GM23338 (cell line): ENCODE data around the gene FYN.

Experiments used
- CREB1 ChIP-seq: fragments of 250-450 bp; sonication (Bioruptor Pico); IDR thresholded peaks from 2 replicates; pipeline ENCODE4 v1.5.0; 2020; ENCODE audit warnings: low read depth, mild to moderate bottlenecking, moderate library complexity
- CTCF ChIP-seq, 2 experiments: fragments of 200-600 bp in 1 of 2; sonication (generic) in 1 of 2; conservative IDR thresholded peaks; 2 replicates each; pipeline versions ENCODE4 v1.5.1 to v1.6.1; 2016 to 2017; ENCODE audit warnings: antibody characterized with exemption in 2 of 2, low read depth in 2 of 2, mild to moderate bottlenecking in 2 of 2, moderate library complexity in 1 of 2
- EZH2 ChIP-seq: fragments of 200-600 bp; sonication (generic); IDR thresholded peaks from one replicate; pipeline ENCODE4 v1.8.0; 2017; ENCODE audit warnings: antibody characterized with exemption, mild to moderate bottlenecking, low read depth; ENCODE audit not compliant: unreplicated experiment
- EZH2phosphoT487 ChIP-seq: fragments of 200-600 bp; sonication (generic); IDR thresholded peaks from one replicate; pipeline ENCODE4 v1.8.1; 2018; ENCODE audit warnings: antibody characterized with exemption; ENCODE audit not compliant: unreplicated experiment
- JUNB ChIP-seq: IDR thresholded peaks from one replicate; pipeline ENCODE4 v1.6.1; 2016; ENCODE audit warnings: antibody characterized with exemption; ENCODE audit not compliant: unreplicated experiment
- POLR2AphosphoS5 ChIP-seq: IDR thresholded peaks from 2 replicates; pipeline ENCODE4 v1.6.1; 2016; ENCODE audit warnings: antibody characterized with exemption, low read depth
- STAT1 ChIP-seq: IDR thresholded peaks from one replicate; pipeline ENCODE4 v1.6.1; 2016; ENCODE audit warnings: antibody characterized with exemption; ENCODE audit not compliant: unreplicated experiment

GRCh38 chr6:111747396-111747795, 125.9 kb downstream of the FYN start:
- TF ChIP-seq CTCF (conservative IDR thresholded peaks at IDR 0.05; ENCODE audit: low read depth in 2 of 2) = no peak
- TF ChIP-seq CREB1 (CRISPR knock-in tag) = no peak
- TF ChIP-seq STAT1 = no peak
- no peak for TF ChIP-seq EZH2phosphoT487
- no peak for TF ChIP-seq JUNB
- TF ChIP-seq POLR2AphosphoS5 = no peak
- no peak for TF ChIP-seq EZH2
